DOHH2 (cell line): ENCODE measurements around the gene MYH6.

Source experiments
- H3F3A ChIP-seq: fragments of 200-600 bp; sonication (generic), shearing (Covaris generic); 2 replicates; pipeline ENCODE4 v1.6.0; 2016; ENCODE audit warnings: antibody characterized with exemption, mild to moderate bottlenecking; ENCODE audit not compliant: control insufficient read depth, insufficient read depth
- H3K27ac ChIP-seq: fragments of 200-600 bp; sonication (generic); 2 replicates; pipeline ENCODE4 v1.5.1; 2014; ENCODE audit warnings: low read depth, mild to moderate bottlenecking, low read length, moderate library complexity
- H3K27me3 ChIP-seq: fragments of 200-600 bp; sonication (generic); 2 replicates; pipeline ENCODE4 v1.6.1; 2014; ENCODE audit warnings: mild to moderate bottlenecking, low read length, mixed read lengths; ENCODE audit not compliant: control insufficient read depth
- H3K36me3 ChIP-seq: fragments of 200-600 bp; sonication (generic); 2 replicates; pipeline ENCODE4 v1.6.1; 2014; ENCODE audit warnings: mild to moderate bottlenecking, low read length, moderate library complexity, mixed read lengths; ENCODE audit not compliant: control insufficient read depth
- H3K4me1 ChIP-seq: fragments of 200-600 bp; sonication (generic); 2 replicates; pipeline ENCODE4 v1.6.1; 2014; ENCODE audit warnings: mild to moderate bottlenecking, low read length, mixed read lengths; ENCODE audit not compliant: control insufficient read depth
- H3K4me2 ChIP-seq: fragments of 200-600 bp; sonication (generic); 2 replicates; pipeline ENCODE4 v1.6.0; 2014; ENCODE audit warnings: mild to moderate bottlenecking, low read length, moderate library complexity
- H3K4me3 ChIP-seq: fragments of 200-600 bp; sonication (generic); 2 replicates; pipeline ENCODE4 v1.5.1; 2014; ENCODE audit warnings: mild to moderate bottlenecking, low read length, mixed read lengths
- H3K79me2 ChIP-seq: fragments of 200-600 bp; sonication (generic); 2 replicates; pipeline ENCODE4 v1.6.1; 2014; ENCODE audit warnings: mild to moderate bottlenecking, low read length, mixed read lengths; ENCODE audit not compliant: control insufficient read depth
- H3K9me2 ChIP-seq: fragments of 200-600 bp; sonication (generic); replicated peaks from 2 replicates; pipeline ENCODE4 v1.6.1; 2014; ENCODE audit warnings: mild to moderate bottlenecking, low read length, mixed read lengths; ENCODE audit not compliant: control insufficient read depth
- H3K9me3 ChIP-seq: fragments of 200-600 bp; sonication (generic); 2 replicates; pipeline ENCODE4 v1.6.1; 2014; ENCODE audit warnings: antibody characterized with exemption, low read length, mixed read lengths; ENCODE audit not compliant: control insufficient read depth, insufficient read depth
- H4K20me1 ChIP-seq: fragments of 200-600 bp; sonication (generic); 2 replicates; pipeline ENCODE4 v1.6.0; 2014; ENCODE audit warnings: low read depth, mild to moderate bottlenecking, antibody characterized with exemption, low read length, moderate library complexity; ENCODE audit not compliant: control insufficient read depth, insufficient read depth
- CTCF ChIP-seq: fragments of 200-600 bp; sonication (generic); IDR thresholded peaks from one replicate; pipeline ENCODE4 v1.5.1; 2014; ENCODE audit warnings: antibody characterized with exemption, mild to moderate bottlenecking, low read depth, low read length; ENCODE audit not compliant: poor library complexity, severe bottlenecking
- EZH2phosphoT487 ChIP-seq: fragments of 200-600 bp; sonication (generic); IDR thresholded peaks from 2 replicates; pipeline ENCODE4 v1.6.1; 2017; ENCODE audit warnings: borderline replicate concordance, mild to moderate bottlenecking, antibody characterized with exemption, low read length, moderate library complexity, mixed read lengths

Gene MYH6

DNA sequence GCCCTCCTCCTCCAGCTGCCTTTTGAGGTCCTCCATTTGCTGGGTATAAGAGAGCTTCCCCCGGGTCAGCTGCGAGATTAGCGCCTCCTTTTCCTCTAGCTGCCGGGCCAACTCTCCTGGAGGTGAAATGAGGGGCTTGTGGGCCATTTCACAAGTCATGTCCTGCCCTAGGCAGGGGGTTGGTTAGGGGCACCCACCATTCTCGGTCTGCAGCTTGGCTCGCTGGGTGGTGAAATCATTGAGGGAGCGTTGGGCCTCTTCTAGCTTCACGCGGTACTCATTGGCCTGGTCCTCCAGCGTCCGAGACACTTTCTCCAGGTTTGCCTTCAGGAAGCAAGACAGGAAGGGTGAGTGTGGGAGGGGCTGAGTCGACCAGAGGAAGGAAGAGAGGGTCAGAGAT, 18.7 kb downstream of the MYH6 start:
- Histone ChIP-seq H3K4me2 (no peak overlapping the region), H4K20me1 (no peaks in the 10 kb centered on the region), H3K9me2 (no peaks in the 10 kb centered on the region), H3K4me3 (no peak overlapping the region), H3K4me1 (no peaks in the 10 kb centered on the region), H3K36me3 (no peaks in the 10 kb centered on the region), H3K27ac (no peak overlapping the region), H3F3A (no peaks in the 10 kb centered on the region), H3K9me3 (no peaks in the 10 kb centered on the region), H3K79me2 (no peaks in the 10 kb centered on the region), H3K27me3 (no peaks in the 10 kb centered on the region)
- no peak for TF ChIP-seq EZH2phosphoT487
- no peak for TF ChIP-seq CTCF

DNA sequence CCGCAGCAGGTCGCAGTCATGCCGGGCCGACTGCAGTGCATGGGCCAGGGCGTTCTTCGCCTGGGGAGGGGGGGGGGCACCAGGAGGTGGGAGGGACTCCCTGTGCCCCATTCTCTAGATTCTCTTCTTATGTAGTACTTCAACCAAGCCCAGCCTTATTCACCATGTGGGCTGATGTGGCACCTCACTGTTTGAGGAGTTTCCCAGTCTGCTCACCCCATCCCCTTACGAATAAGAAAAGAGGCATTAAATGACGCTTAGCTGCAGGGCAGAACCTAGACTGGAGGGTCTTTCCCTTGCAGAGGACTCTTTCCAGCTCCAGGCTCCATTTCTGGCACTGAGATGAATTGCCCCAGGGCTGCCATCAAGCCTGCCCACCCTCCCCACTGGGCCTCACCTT, 19.1 kb downstream of the MYH6 start:
- Histone ChIP-seq H3K9me3 (no peaks in the 10 kb centered on the region), H3K4me3 (no peak overlapping the region), H3K27ac (no peak overlapping the region), H3K27me3 (no peaks in the 10 kb centered on the region), H4K20me1 (no peaks in the 10 kb centered on the region), H3K4me2 (no peak overlapping the region), H3K9me2 (no peaks in the 10 kb centered on the region), H3K36me3 (no peaks in the 10 kb centered on the region), H3F3A (no peaks in the 10 kb centered on the region), H3K79me2 (no peaks in the 10 kb centered on the region), H3K4me1 (no peaks in the 10 kb centered on the region)
- TF ChIP-seq CTCF (no peak), EZH2phosphoT487 (no peak)

GRCh38 chr14:23387916-23388882, 19.9 kb downstream of the MYH6 start:
- Histone ChIP-seq H3K9me2 (no peaks in the 10 kb centered on the region), H3K27ac (no peak overlapping the region), H3K27me3 (no peaks in the 10 kb centered on the region), H3F3A (no peaks in the 10 kb centered on the region), H3K4me1 (no peaks in the 10 kb centered on the region), H3K9me3 (no peaks in the 10 kb centered on the region), H3K4me2 (no peak overlapping the region), H4K20me1 (no peaks in the 10 kb centered on the region), H3K79me2 (no peaks in the 10 kb centered on the region), H3K4me3 (no peak overlapping the region), H3K36me3 (no peaks in the 10 kb centered on the region)
- TF ChIP-seq CTCF (no peak), EZH2phosphoT487 (no peak)
